Fibroblast of skin of left quadriceps (primary cell): ENCODE measurements around the gene PPM1D.
"Not testable (repeated sequence)": the region's sequence is repeated elsewhere in the genome, so short reads cannot be mapped to it uniquely, and the experiment has no call there.

Experiments used
- DNase-seq, 2 experiments: peaks; one replicate each; pipeline ENCODE4 v3.0.0-alpha.2; 2013; ENCODE audit warnings: low read depth in 2 of 2

The PPM1D gene

DNA sequence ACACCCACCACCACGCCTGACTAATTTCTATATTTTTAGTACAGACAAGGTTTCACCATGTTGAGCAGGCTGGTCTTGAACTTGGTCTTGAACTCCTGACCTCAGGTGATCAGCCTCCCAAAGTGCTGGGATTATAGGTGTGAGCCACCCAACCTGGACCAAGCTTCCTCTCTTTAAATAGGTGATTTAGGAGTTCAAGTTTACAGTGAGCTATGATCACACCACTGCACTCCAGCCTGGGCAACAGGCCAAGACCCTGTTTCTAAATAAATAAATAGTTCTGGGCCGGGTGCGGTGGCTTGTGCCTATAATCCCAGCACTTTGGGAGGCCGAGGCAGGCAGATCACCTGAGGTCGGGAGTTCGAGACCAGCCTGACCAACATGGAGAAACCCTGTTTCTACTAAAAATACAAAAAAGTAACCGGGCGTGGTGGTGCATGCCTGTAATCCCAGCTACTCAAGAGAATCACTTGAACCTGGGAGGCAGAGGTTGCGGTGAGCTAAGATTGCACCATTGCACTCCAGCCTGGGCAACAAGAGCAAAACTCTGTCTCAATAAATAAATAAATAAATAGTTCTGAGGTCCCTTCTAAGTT is 6.5 kb upstream of the PPM1D start:
- DNase-seq: not testable (repeated sequence)

DNA sequence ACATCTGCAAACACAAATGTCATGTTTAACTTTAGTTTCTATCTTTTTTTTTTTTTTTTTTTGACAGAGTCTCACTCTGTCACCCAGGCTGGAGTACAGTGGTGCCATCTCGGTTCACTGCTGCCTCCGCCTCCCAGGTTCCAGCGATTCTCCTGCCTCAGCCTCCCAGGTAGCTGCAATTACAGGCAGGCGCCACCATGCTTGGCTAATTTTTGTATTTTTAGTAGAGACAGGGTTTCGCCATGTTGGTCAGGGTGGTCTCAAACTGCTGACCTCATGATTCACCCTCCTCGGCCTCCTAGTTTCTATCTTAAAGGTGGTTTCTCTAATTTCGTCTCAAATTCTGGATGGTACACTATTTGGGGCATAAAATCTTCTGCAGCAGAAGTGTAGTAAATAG is 5.8 kb upstream of the PPM1D start:
- DNase-seq: not testable (repeated sequence)

DNA sequence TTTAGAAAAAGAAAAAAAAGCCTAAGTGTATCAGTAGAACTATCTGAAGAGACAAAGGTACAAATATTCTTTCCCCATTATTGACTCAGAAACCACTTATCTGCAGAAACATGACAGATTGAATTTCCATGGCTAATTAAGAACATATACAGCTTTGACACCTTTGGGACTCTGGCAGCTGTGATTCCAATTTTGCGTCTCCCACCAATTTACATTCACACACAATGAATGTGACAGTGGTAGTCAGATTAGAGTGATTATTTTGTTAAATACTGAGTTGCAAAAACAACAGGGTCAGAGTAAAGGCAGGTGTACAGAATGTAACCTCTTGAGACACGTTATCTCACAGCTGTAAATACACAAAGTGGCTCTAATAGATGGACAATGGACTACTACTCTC is 5.3 kb upstream of the PPM1D start:
- no peak for DNase-seq

DNA sequence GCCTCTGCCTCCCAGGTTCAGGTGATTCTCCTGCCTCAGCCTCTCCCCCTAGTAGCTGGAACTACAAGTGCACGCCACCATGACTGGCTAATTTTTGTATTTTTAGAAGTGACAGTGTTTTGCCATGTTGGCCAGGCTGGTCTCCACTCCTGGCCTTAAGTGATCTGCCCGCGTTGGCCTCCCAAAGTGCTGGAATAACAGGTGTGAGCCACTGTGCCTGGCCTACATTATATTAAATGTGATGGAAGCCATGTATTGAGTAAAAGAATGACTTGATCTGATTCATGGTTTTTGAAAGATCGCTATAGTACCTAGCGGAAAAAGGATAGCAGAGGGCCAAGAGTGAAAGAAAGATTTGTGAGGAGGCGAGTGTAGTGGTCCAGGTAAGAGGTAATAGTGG is 2.7 kb upstream of the PPM1D start:
- no peak for DNase-seq

DNA sequence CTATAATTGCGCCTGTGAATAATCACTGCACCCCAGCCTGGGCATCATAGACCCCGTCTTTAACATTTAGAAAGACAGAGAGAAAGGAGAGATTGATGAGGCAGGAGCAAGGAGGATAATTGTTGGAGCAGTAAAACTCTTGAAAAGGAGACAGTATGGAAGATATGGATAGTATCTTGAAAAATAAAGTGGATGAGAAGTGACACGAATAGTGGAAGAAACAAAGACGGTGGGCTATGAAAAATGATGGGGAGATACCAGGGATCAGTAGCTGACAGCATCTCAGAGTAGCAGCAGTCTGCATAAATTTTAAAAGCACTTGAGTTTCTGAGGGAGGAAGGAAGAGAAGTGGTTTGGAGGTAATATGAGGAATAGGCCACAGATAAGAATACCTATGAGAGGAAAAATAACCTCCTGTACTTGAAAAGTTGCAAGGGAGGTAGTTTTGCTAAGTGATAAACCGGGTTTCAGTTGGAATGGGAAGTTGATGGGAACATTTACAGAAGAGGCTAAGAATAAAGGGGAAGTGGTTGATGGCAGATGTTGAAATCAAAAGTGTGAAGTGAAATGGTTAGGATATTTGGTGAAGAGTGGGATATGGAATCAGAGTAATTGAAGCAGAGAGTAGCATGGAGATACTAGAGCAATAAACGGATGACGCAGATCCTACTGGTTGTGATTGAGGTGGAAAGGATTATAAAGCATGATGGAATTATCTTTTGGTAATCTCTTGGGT is 1.8 kb upstream of the PPM1D start:
- DNase-seq: no peak

DNA sequence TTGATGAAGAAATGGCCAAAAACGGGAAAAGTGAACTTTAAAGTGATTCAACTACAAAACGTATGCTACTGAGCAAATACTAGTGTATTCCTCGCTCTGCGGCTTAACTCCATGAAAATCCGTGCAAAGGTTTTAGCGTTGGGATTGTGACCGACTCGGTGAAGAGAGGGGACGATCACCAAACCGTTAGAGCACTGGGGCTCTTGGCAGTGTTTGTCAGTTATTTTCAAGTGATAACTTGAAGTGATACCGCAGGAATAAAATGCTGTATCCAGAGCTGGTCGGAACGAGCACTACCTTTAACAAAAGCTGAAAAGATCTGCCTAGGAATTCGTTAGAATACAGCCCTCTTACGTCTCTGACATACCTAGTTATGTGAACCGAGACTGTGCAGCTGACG is 773 bp upstream of the PPM1D start:
- no peak for DNase-seq

DNA sequence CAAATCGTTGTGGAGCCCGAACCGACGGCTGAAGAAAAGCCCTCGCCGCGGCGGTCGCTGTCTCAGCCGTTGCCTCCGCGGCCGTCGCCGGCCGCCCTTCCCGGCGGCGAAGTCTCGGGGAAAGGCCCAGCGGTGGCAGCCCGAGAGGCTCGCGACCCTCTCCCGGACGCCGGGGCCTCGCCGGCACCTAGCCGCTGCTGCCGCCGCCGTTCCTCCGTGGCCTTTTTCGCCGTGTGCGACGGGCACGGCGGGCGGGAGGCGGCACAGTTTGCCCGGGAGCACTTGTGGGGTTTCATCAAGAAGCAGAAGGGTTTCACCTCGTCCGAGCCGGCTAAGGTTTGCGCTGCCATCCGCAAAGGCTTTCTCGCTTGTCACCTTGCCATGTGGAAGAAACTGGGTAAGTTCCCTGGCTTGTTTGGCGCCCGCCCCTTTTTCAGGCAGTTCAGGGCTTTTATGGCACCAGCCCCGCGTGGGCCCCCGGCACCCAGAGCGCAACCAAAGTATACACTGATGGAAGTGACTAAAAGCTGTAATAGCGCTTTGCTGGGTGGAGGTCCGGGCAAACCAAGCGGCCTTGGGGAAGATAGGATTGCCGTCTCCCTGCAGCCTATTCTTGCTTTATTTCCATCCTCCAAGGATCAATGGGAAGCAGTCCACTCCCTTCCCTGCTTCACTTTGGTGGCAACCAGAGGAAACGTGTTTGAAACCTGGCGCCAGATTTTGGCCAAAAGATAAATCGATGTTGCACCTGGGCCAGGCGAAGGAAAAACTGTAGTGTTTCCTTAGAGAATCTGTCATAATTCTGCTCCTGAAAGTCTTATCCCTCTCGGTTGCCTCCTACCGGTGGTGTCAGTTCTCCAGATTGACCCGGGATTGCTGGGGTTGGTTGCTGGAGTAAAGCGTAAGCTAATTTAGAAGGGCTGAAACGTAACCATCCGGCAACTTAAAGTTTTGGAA is 775 bp downstream of the PPM1D start:
- peak; percentile 64 to 66 for DNase-seq

DNA sequence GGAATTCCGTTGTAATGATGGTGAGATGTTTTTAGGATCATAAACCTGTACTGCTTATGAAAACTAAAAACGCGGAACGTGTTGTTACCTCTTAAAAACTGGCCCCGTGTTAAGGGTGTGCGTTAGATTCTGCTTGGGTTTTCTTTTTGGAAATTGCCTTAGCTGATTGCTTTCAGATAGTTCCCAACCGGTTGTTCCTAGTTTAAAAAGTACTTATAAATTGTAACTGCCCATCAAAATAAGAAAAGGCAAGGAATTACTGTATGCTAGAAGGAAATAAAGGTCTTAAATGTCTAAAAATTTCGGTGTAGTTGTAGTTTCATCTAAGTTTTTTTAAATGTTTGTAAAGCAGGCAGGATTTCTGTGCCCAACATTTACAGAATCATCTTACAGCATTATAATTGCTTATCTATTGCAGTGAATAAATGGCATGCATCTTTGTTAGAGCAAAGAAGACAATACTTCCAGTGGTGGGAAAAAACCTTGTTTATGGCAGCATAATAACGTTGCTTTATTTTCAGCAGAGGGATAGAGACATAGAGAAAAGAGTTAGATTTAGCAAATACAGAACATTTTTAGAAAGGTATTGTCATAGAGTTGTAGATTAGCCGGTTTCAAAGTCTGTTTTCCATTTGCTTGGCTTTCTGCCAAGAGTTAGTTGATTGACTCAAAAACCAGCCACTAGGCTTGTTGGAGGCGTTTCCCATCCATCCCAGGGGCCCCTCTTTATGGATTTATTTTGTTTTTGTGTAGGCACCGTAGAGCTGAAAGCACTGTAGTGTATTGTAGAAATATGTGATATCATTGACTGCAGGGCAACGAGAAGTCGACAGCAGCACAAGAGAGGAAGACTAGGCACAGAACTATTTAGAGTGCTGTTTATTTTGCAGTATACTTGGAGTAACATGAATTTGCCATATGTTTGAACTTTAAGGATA is 1.7 kb downstream of the PPM1D start:
- DNase-seq: peak; percentile 75 to 79

DNA sequence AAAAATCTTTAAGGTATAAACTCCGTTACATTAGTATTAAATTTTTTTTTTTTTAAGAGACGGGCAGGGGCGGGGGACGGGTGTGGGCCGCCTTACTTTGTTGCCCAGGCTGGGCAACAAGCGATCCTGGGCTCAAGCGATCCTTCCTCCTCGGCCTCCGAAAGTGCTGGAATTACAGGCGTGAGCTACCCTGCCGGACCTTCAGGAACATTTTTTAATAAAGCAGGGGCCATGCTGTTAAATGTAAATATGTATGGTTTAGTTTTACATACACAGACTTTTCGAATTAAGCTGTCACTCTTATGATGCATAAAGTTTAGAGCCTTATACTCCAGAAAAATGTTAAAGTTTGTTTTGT is 2.4 kb downstream of the PPM1D start:
- no peak for DNase-seq

DNA sequence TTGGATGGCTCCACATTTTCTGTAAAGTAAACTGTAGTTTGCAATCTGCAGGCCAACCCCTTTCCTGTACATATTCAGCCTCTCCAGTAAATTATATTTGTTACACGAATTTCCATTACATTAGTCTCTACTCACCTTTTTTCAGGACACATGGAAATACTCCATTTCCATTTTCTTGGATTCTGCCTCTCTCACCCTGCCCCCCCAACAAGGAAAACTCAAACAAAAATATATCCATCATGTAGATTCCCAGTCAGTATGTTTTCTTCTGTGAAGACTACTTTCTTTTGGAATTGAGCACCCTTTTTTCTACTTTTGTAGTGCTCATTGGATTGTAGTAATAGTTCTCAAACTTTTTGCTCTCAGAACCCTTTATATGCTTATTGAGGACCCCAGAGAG is 2.9 kb downstream of the PPM1D start:
- no peak for DNase-seq

DNA sequence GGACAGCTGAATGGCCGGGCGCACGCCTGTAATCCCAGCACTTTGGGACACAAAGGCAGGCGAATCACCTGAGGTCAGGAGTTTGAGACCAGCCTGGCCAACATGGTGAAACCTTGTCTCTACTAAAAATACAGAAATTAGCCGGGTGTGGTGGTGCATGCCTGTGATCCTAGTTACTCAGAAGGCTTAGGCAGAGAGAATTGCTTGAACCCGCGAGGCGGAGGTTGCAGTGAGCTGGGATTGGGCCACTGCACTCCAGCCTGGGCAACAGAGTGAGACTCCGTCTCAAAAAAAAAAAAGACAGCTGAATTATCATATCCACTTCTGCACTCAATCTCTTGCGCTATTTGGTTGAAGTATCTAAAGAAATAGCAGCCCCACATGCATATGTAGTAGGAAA is 3.5 kb downstream of the PPM1D start:
- not testable (repeated sequence) for DNase-seq

DNA sequence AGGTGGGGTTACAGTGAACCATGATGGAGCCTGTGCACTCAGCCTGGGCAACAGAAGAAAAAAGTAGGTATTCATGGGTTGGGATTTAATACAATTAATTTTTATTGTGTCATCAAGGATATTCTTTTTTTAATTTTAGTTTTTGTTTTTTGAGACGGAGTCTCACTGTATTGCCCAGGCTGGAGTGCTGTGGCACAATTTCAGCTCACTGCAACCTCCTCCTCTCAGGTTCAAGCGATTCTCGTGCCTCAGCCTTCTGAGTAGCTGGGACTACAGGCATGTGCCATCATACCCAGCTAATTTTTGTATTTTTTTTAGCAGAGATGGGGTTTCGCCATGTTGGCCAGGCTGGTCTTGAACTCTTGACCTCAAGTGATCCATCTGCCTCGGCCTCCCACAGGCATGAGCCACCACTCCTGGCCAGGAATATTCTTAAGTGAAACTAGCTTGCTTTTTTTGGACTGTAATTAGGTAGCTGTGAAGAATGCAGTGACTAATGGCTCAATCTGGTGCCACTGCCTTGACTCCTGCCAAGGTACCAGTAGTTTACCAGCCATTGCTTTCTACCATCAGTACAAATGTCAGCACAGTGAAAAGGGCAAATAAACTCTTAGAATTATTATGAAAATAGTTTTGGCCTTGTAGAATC is 4.8 kb downstream of the PPM1D start:
- DNase-seq: no peak

DNA sequence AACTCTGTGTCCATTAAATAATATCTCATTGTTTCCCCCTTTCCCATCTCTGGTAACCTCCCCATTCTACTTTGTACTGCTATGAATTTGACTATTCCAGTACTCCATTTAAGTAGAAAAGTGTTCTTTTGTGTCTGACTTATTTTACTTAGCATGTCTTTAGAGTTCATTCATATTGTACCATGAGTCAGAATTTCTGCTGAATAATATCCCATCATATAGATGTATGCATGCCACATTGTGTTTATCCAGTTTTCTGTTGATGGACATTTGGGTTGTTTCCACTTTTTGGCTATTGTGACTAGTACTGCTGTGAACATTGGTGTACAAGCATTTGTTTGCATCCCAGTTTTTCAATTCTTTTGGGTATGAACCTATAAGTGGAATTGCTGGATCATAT is 6.0 kb downstream of the PPM1D start:
- no peak for DNase-seq

DNA sequence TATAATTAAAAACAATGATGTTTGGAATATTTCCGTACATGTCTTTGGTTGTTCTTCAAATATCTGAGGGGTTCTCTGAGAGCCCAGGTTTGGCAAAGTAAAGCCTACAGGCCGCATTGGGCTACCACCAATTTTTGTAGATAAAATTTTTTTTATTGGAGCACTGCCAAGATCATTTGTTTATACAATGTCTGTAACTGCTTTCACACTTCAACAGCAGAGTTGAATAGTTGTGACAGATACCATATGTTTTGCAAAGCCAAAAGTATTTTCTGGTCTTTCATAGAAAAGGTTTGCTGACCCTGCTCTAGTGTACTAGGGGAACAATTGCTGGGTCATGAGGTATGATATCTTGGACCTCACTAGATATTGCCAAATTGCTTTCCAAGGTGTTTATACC is 10.5 kb downstream of the PPM1D start:
- no peak for DNase-seq

DNA sequence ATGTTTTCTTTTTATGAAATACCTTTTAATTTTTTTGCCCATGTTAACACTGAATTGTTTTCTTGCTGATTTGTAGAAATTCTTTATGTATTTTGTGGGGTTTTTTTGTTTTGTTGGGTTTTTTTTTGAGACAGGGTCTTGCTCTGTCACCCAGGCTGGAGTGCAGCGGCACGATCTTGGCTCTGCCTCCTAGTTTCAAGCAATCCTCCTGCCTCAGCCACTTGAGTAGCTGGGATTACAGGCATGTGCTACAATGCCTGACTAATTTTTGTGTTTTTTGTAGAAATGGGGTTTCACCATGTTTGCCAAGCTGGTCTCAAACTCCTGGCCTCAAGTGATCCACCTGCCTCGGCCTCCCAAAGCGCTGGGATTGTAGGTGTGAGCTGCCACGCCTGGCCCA is 11.3 kb downstream of the PPM1D start:
- DNase-seq: not testable (repeated sequence)

DNA sequence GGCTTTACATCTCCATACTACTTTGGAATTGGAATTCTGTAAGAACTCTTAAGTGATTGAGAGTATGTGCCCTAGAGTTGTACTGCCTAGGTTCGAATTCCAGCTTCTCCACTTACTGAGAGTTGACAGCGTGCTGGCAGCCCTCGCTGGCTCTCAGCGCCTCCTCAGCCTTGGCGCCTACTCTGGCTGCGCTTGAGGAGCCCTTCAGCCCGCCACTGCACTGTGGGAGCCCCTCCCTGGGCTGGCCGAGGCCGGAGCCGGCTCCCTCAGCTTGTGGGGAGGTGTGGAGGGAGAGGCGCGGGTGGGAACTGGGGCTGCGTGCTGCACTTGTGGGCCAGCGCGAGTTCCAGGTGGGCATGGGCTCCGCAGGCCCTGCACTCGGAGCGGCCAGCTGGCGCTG is 13.3 kb downstream of the PPM1D start:
- DNase-seq: no peak

DNA sequence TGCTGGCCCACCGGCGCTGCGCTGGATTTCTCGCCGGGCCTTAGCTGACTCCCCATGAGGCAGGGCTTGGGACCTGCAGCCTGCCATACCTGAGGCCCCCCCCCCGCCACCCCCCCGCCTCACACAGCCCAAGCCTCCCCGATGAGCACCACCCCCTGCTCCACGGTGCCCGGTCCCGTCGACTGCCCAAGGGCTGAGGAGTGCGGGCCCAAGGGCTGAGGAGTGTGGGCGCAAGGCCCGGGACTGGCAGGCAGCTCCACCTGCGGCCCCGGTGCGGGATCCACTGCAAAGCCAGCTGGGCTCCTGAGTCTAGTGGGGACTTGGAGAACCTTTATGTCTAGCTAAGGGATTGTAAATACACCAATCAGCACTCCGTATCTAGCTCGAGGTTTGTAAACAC is 13.8 kb downstream of the PPM1D start:
- DNase-seq: not testable (repeated sequence)

DNA sequence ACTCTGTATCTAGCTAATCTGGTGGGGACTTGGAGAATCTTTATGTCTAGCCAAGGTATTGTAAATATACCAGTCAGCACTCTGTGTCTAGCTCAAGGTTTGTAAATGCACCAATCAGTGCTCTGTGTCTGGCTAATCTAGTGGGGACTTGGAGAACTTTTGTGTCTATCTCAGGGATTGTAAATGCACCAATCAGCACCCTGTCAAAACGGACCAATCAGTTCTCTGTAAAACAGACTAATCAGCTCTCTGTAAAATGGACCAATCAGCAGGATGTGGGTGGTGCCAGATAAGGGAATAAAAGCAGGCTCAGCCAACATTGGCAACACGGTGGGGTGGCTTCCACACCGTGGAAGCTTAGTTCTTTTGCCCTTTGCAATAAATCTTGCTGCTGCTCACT is 14.3 kb downstream of the PPM1D start:
- DNase-seq: not testable (repeated sequence)

DNA sequence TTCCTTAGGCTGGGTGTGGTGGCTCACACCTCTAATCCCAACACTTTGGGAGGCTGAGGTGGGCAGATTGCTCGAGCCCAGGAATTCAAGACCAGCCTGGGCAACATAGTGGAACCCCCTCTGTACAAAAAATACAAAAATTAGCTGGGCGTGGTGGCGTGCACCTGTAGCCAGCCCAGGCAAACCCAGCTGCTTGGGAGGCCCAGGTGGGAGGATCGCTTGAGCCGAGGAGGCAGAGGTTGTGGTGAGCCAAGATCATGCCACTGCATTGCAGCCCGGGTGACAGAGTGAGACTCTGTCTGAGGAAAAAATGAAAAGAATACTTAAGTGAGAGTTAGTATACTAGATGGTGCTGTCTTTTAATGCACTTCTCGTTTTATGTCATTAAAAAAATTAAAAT is 15.1 kb downstream of the PPM1D start:
- no peak for DNase-seq

DNA sequence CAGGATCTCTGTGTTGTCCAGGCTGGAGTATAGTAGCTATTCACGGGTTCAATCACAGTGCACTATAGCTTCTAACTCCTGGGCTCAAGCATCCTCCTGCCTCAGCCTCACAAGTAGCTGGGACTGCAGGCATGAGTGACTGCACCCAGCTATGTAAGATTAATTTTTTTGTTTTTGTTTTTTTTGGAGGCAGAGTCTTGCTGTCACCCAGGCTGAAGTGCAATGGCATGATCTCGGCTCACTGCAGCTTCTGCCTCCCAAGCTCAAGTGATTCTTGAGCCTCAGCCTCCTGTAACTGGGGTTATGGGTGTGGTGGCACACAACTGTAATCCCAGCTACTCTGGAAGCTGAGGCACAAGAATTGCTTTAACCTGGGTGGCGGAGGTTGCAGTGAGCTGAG is 15.8 kb downstream of the PPM1D start:
- DNase-seq: no peak

DNA sequence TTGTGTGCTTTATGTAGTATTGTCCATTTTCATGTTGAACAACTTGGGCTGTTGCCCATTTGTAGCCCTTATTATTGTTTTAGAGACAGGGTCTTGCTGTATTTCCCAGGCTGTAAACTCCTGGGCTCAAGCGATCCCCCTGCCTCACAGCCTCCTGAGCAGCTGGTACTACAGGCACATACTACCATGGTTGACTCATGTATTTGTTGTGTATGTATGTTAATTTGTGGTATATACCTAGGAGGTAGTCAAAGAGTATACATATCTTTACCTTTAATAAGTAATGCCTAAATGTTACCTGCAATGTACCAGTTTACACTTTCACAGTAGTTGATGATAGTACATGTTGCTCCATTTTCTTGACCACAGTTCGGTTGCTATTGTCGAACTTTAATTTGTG is 18.1 kb downstream of the PPM1D start:
- no peak for DNase-seq
